ENCODE data around the gene RNF151. TPM values are rescaled to one million over a fixed set of nuclear protein-coding genes. Genes with fewer than 3 reads are reported as not detected.
A peak's percentile ranks its signal among the peaks of the same experiment; 100 is the strongest.

RNF151 gene
- total and polyA plus RNA-seq, 2 of the 13 experiments (the other 11 are each of a cell fraction or from before 2014, with no cell fraction given): not detected

GRCh38 chr16:1987198-1987597, 20.5 kb downstream of the RNF151 start:
- peaks cover 13% of the 10 kb centered on the region for H3K79me2 ChIP-seq (ENCODE audit: insufficient read depth, low read length)
- no peak overlapping the region for H3K9ac ChIP-seq (ENCODE audit: insufficient read depth, low read depth, low read length)
- no peaks in the 10 kb centered on the region for H3K9me3 ChIP-seq (ENCODE audit: low read length)
- ChIA-PET CTCF (ENCODE audit: low intra/inter-chr PET ratio, low total read pairs) (no interaction called here), POLR2A (interaction anchor here (1.0 to 2.7 kb wide), 2 partner anchors 23 to 168 kb away, joined by 3 to 8 read pairs; partner anchors contain the start of genes RPS2 and TRAF7)
- no peak overlapping the region for H2AFZ ChIP-seq (ENCODE audit: low read length)
- no TSS peak for BruUV-seq (replicated peaks)
- no peak for ATAC-seq
- H3K4me2 ChIP-seq (ENCODE audit: low read depth, low read length): no peak overlapping the region
- no peak overlapping the region for H3K27ac ChIP-seq (ENCODE audit: extremely low read length, insufficient read depth, low read length)
- H4K20me1 ChIP-seq (ENCODE audit: insufficient read depth, low read length): no peaks in the 10 kb centered on the region
- H3K36me3 ChIP-seq (replicated peaks in 1 of 2; ENCODE audit: control insufficient read depth in 1 of 2, insufficient read depth in 2 of 2, low read length in 2 of 2): peaks cover 12 to 15% of the 10 kb centered on the region in 2 experiments; a peak in 4 of 5 replicates
- DNase-seq (ENCODE audit: low spot score): no peak
- in situ Hi-C loops (cut with HindIII; ENCODE audit: extremely low pct_ligation_motif_present, low pct_unique_long_range_greater_than_20kb) (no loop called here), intact Hi-C loops (cut with micrococcal nuclease; ENCODE audit: unreplicated experiment) (no loop called here)
- 93% methylated on average over 5 of the region's 10 CpGs for WGBS (ENCODE audit: low lambda C conversion rate)
- H3K4me1 ChIP-seq (ENCODE audit: insufficient read depth, low read length): peaks cover 67% of the 10 kb centered on the region
- H3K27me3 ChIP-seq (ENCODE audit: control insufficient read depth in 1 of 2, insufficient read depth in 2 of 2, low read length in 2 of 2): peaks cover 0 to 8% of the 10 kb centered on the region in 2 experiments; a peak in 2 of 5 replicates
- no peak overlapping the region for H3K4me3 ChIP-seq (replicated peaks in 1 of 3; ENCODE audit: insufficient read depth in 1 of 3, low read depth in 2 of 3, low read length in 3 of 3)
- TF ChIP-seq NFKB2 (CRISPR knock-in tag; IDR thresholded peaks at IDR 0.05; ENCODE audit: borderline replicate concordance) (no peak), RBFOX2 (IDR thresholded peaks at IDR 0.05; ENCODE audit: low read depth, low read length) (peak; percentile 47; the same call in 1 of the 2 replicates), ZSCAN9 (CRISPR knock-in tag; IDR thresholded peaks at IDR 0.05; ENCODE audit: borderline replicate concordance) (no peak), IKZF5 (CRISPR knock-in tag; IDR thresholded peaks at IDR 0.05) (no peak), SALL2 (CRISPR knock-in tag; IDR thresholded peaks at IDR 0.05) (no peak), TP53 (CRISPR knock-in tag; conservative IDR thresholded peaks at IDR 0.05) (no peak), AGO2 (optimal IDR thresholded peaks at IDR 0.05; ENCODE audit: low read depth, low read length) (peak; percentile 82), RBM22 (optimal IDR thresholded peaks at IDR 0.05; ENCODE audit: low read length) (peak; percentile 54), ZNF180 (CRISPR knock-in tag; IDR thresholded peaks at IDR 0.05; ENCODE audit: borderline replicate concordance, low read depth) (no peak)
- no peak for FAIRE-seq

Measured in HepG2 (cell line).